PC-9 (cell line): ENCODE measurements around the gene KCNA1. TPM values are rescaled to one million over a fixed set of nuclear protein-coding genes. Genes with fewer than 3 reads are reported as not detected.

ENCODE experiments used
- BruUV-seq: library from RNA; stranded (reverse); fragments of 400-500 nt; replicated peaks from 2 replicates; lab custom pipeline; 2021; lab: Mats Ljungman, UMichigan
- CTCF ChIA-PET: fragments of 300-600 bp; sonication (Branson Sonifier 250); formaldehyde crosslinking; loops from one replicate; lab custom pipeline; 2022; ENCODE audit warnings: antibody characterized with exemption; lab: Charles Lee
- POLR2A ChIA-PET: fragments of 300-600 bp; sonication (Branson Sonifier 250); formaldehyde crosslinking; loops from one replicate; lab custom pipeline; 2022; ENCODE audit warnings: antibody characterized with exemption; ENCODE audit not compliant: unreplicated experiment; lab: Charles Lee
- DNase-seq, 2 experiments: peaks; one replicate each; pipeline versions ENCODE4 v3.0.0 to v3.0.0-alpha.2; 2015 to 2022; ENCODE audit warnings: mixed read lengths in 1 of 2
- H2AFZ ChIP-seq: fragments of 200-600 bp; sonication (generic); 2 replicates; pipeline ENCODE4 v1.8.1; 2017; ENCODE audit warnings: antibody characterized with exemption
- H3F3A ChIP-seq: fragments of 200-600 bp; sonication (generic); 2 replicates; pipeline ENCODE4 v1.8.1; 2017; ENCODE audit warnings: antibody characterized with exemption, mild to moderate bottlenecking, low read depth; ENCODE audit not compliant: insufficient read depth
- H3K27ac ChIP-seq: fragments of 200-600 bp; sonication (generic); 2 replicates; pipeline ENCODE4 v1.6.1; 2016; ENCODE audit warnings: mixed run types
- H3K27me3 ChIP-seq: fragments of 200-600 bp; sonication (generic); 2 replicates; pipeline ENCODE4 v1.6.1; 2016; ENCODE audit warnings: low read depth, mixed run types; ENCODE audit not compliant: insufficient read depth
- H3K36me3 ChIP-seq: fragments of 200-600 bp; sonication (generic); 2 replicates; pipeline ENCODE4 v1.6.1; 2016; ENCODE audit warnings: low read depth, mixed run types
- H3K4me1 ChIP-seq: fragments of 200-600 bp; sonication (generic); replicated peaks from 2 replicates; pipeline ENCODE4 v1.6.1; 2016; ENCODE audit warnings: mixed run types; ENCODE audit not compliant: insufficient read depth
- H3K4me2 ChIP-seq: fragments of 200-600 bp; sonication (generic); 2 replicates; pipeline ENCODE4 v1.6.1; 2017; ENCODE audit warnings: mixed run types
- H3K4me3 ChIP-seq: fragments of 200-600 bp; sonication (generic); 2 replicates; pipeline ENCODE4 v1.6.1; 2016; ENCODE audit warnings: mixed run types
- H3K79me2 ChIP-seq: fragments of 200-600 bp; sonication (generic); 2 replicates; pipeline ENCODE4 v1.6.1; 2017; ENCODE audit warnings: low read depth, mixed run types
- H3K9me2 ChIP-seq: fragments of 200-600 bp; sonication (generic); 2 replicates; pipeline ENCODE4 v1.8.1; 2017; ENCODE audit warnings: mild to moderate bottlenecking; ENCODE audit not compliant: insufficient read depth
- H3K9me3 ChIP-seq: fragments of 200-600 bp; sonication (generic); 2 replicates; pipeline ENCODE4 v1.8.1; 2016; ENCODE audit warnings: low read depth; ENCODE audit not compliant: insufficient read depth
- H4K20me1 ChIP-seq: fragments of 200-600 bp; sonication (generic); 2 replicates; pipeline ENCODE4 v1.8.1; 2017; ENCODE audit not compliant: insufficient read depth
- EZH2 ChIP-seq: fragments of 200-600 bp; sonication (generic); IDR thresholded peaks from 2 replicates; pipeline ENCODE4 v1.8.0; 2017; ENCODE audit warnings: antibody characterized with exemption, low read depth
- intact Hi-C: fragments of 100-400 bp; cut with micrococcal nuclease; formaldehyde crosslinking; loops from one replicate; pipeline ENCODE4 v1.10.0; 2022; ENCODE audit not compliant: unreplicated experiment
- total RNA-seq: library from RNA; stranded (reverse); gene quantifications from 2 replicates; pipeline ENCODE4 v1.2.3, GENCODE V29; 2021
- TF ChIP-seq, protein P1 (sequence below): fragments of 200-600 bp; sonication (generic); conservative IDR thresholded peaks from 2 replicates; pipeline ENCODE4 v1.6.1; 2017; ENCODE audit warnings: mixed run types, antibody characterized with exemption, mild to moderate bottlenecking, moderate library complexity

KCNA1 gene
- total RNA-seq, 1 experiment from 2014 or later: not detected

GRCh38 chr12:4962539-4963486 lies 53.1 kb downstream of the KCNA1 start:
- no peaks in the 10 kb centered on the region for H3K4me1 ChIP-seq
- no peak overlapping the region for H2AFZ ChIP-seq
- TF ChIP-seq, protein P1, sequence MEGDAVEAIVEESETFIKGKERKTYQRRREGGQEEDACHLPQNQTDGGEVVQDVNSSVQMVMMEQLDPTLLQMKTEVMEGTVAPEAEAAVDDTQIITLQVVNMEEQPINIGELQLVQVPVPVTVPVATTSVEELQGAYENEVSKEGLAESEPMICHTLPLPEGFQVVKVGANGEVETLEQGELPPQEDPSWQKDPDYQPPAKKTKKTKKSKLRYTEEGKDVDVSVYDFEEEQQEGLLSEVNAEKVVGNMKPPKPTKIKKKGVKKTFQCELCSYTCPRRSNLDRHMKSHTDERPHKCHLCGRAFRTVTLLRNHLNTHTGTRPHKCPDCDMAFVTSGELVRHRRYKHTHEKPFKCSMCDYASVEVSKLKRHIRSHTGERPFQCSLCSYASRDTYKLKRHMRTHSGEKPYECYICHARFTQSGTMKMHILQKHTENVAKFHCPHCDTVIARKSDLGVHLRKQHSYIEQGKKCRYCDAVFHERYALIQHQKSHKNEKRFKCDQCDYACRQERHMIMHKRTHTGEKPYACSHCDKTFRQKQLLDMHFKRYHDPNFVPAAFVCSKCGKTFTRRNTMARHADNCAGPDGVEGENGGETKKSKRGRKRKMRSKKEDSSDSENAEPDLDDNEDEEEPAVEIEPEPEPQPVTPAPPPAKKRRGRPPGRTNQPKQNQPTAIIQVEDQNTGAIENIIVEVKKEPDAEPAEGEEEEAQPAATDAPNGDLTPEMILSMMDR: no peak
- no peak for TF ChIP-seq EZH2
- H3K36me3 ChIP-seq: no peaks in the 10 kb centered on the region
- no peaks in the 10 kb centered on the region for H3K9me2 ChIP-seq
- no peaks in the 10 kb centered on the region for H3K79me2 ChIP-seq
- peaks cover 90% of the 10 kb centered on the region for H3K27me3 ChIP-seq
- H3K27ac ChIP-seq: no peak overlapping the region
- intact Hi-C loops: no loop called here
- ChIA-PET CTCF (no interaction called here), POLR2A (no interaction called here)
- no peak overlapping the region for H3K4me3 ChIP-seq
- H3K4me2 ChIP-seq: no peak overlapping the region
- BruUV-seq: no TSS peak
- H4K20me1 ChIP-seq: no peaks in the 10 kb centered on the region
- H3K9me3 ChIP-seq: no peaks in the 10 kb centered on the region
- H3F3A ChIP-seq: no peaks in the 10 kb centered on the region
- no peak for DNase-seq

Other genes starting within 250 kb of the KCNA1 start
- not detected in 2 replicates for gene GALNT8, start 189.5 kb upstream of the KCNA1 start, total RNA-seq
- not detected in 2 replicates for gene KCNA5, start 134.0 kb downstream of the KCNA1 start, total RNA-seq